ENCODE measurements around the gene NACA2. TPM values are rescaled to one million over a fixed set of nuclear protein-coding genes. Genes with fewer than 3 reads are reported as not detected.

NACA2 gene
- total RNA-seq, 1 experiment from 2014 or later, result not detected

GRCh38 chr17:61560071-61560470, 30.9 kb downstream of the NACA2 start:
- no peaks in the 10 kb centered on the region for H3K9me2 ChIP-seq (ENCODE audit: insufficient read depth)
- H3K4me2 ChIP-seq (ENCODE audit: low read length), result no peak overlapping the region
- no peak overlapping the region for H2AFZ ChIP-seq (ENCODE audit: low read depth, low read length, poor library complexity, severe bottlenecking)
- no peaks in the 10 kb centered on the region for H4K20me1 ChIP-seq (ENCODE audit: insufficient read depth)
- DNase-seq (ENCODE audit: low read depth, low spot score), result no peak
- no peaks in the 10 kb centered on the region for H3K9me3 ChIP-seq (ENCODE audit: control insufficient read depth in 1 of 2, insufficient read depth in 1 of 2, low read depth in 1 of 2, low read length in 2 of 2)
- no peaks in the 10 kb centered on the region for H3K36me3 ChIP-seq (ENCODE audit: control insufficient read depth in 1 of 2, insufficient read depth in 2 of 2, low read length in 2 of 2)
- peak overlapping the region; percentile 17; the same call in 1 of the 2 replicates for H3K27ac ChIP-seq (ENCODE audit: low read depth, low read length)
- ChIA-PET RAD21 (ENCODE audit: low non-redundant PET in 1 of 2, low total read pairs in 2 of 2, uncharacterized antibody in 2 of 2, unreplicated experiment in 2 of 2) (no interaction called here), POLR2A (no interaction called here), CTCF (interaction anchor here (1.3 to 1.9 kb wide), 3 partner anchors 8 to 549 kb away, joined by 4 to 6 read pairs (median 4); no protein-coding TSS in a partner anchor)
- intact Hi-C loops (cut with micrococcal nuclease), result loop anchor here (10.0 kb wide), 1 partner anchor 545 kb away; no protein-coding TSS in a partner anchor
- TF ChIP-seq FOSL1 (IDR thresholded peaks at IDR 0.05; ENCODE audit: low read depth) (no peak), CBX3 (IDR thresholded peaks at IDR 0.05; ENCODE audit: low read depth) (no peak), EZH2phosphoT487 (IDR thresholded peaks at IDR 0.05; ENCODE audit: borderline replicate concordance) (no peak), YY1 (IDR thresholded peaks at IDR 0.05; ENCODE audit: extremely low read depth, insufficient replicate concordance, low read depth, low read length) (no peak), ELF1 (IDR thresholded peaks at IDR 0.05; ENCODE audit: borderline replicate concordance, low read depth) (no peak), POLR2A (IDR thresholded peaks at IDR 0.05; ENCODE audit: borderline replicate concordance, extremely low read depth, insufficient read depth, insufficient read length) (no peak), REST (IDR thresholded peaks at IDR 0.05; ENCODE audit: low read depth) (no peak), MAX (IDR thresholded peaks at IDR 0.05) (no peak), SRF (IDR thresholded peaks at IDR 0.05; ENCODE audit: low read depth) (no peak)
- H3K79me2 ChIP-seq (ENCODE audit: insufficient read depth, low read length), result no peaks in the 10 kb centered on the region
- BruUV-seq (replicated peaks), result no TSS peak
- no peak overlapping the region for H3K4me3 ChIP-seq (replicated peaks in 1 of 2; ENCODE audit: low read depth in 1 of 2, low read length in 2 of 2)
- no peak for ATAC-seq
- H3K4me1 ChIP-seq (ENCODE audit: control insufficient read depth in 1 of 2, insufficient read depth in 2 of 2, low read length in 2 of 2), result peaks cover 29 to 36% of the 10 kb centered on the region in 2 experiments
- H3K9ac ChIP-seq (ENCODE audit: low read length), result no peak overlapping the region
- H3K27me3 ChIP-seq (ENCODE audit: insufficient read depth, low read length), result no peaks in the 10 kb centered on the region
